AG04450 (cell line): ENCODE results near the gene SGTB. TPM values are rescaled to one million over a fixed set of nuclear protein-coding genes. Genes with fewer than 3 reads are reported as not detected.
"Not testable (repeated sequence)": the region's sequence is repeated elsewhere in the genome, so short reads cannot be mapped to it uniquely, and the experiment has no call there.

Source experiments
- CTCF ChIA-PET: fragments of 300-600, 350-600 bp; formaldehyde crosslinking; extraction: SDS; loops from one replicate; lab custom pipeline; 2022; ENCODE audit warnings: antibody characterized with exemption, inconsistent platforms; lab: Charles Lee
- POLR2A ChIA-PET: fragments of 350-600 bp; formaldehyde crosslinking; extraction: SDS; loops from one replicate; lab custom pipeline; 2021; ENCODE audit warnings: antibody characterized with exemption, inconsistent platforms; lab: Yijun Ruan, JAX
- DNase-seq: peaks from one replicate; pipeline ENCODE4 v3.0.0-alpha.2; 2011; ENCODE audit warnings: low read depth, low spot score
- H3K27ac ChIP-seq: one replicate; pipeline ENCODE4 v1.5.1; 2012; ENCODE audit warnings: low read depth, low read length, control low read depth
- H3K27me3 ChIP-seq: one replicate; pipeline ENCODE4 v1.6.0; 2012; ENCODE audit warnings: low read length; ENCODE audit not compliant: control insufficient read depth, insufficient read depth
- H3K4me3 ChIP-seq: 2 replicates; pipeline ENCODE4 v1.5.1; 2011; ENCODE audit warnings: mild to moderate bottlenecking, low read depth, low read length, control low read depth
- H3K9me3 ChIP-seq: 2 replicates; pipeline ENCODE4 v1.5.1; 2012; ENCODE audit warnings: low read length; ENCODE audit not compliant: control insufficient read depth, insufficient read depth
- polyA plus RNA-seq: library from polyadenylated mRNA; depleted of rRNA; stranded (reverse); fragments of >200 nt; gene quantifications from 2 replicates; pipeline ENCODE4 v1.2.3, GENCODE V29; 2011
- TF ChIP-seq, protein P1 (sequence below): IDR thresholded peaks from 2 replicates; pipeline ENCODE4 v1.5.1; 2011; ENCODE audit warnings: low read depth, low read length, control low read depth, inconsistent platforms

The SGTB gene
- polyA plus RNA-seq, 1 experiment, result 15.2 TPM

DNA sequence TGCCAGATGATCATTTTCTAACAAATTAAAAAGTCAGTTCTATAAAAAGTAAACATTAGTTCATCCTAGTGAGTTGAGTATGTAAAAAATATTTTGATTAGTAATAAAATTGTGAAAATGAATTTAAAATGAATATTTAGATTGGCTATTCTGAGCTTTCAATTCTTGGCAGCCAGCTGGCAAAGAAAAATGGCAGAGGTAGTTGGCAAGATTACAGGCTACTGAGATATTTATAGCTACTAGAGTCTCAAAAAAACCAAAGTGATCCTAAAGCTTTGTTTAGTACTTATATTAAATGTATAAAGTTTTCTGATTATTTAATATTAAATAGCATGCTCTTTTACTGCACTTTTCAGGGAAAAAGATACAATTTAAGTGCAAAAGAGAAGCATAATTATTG lies 25.0 kb downstream of the SGTB start:
- CTCF ChIA-PET, result no interaction called here
- TF ChIP-seq, protein P1, sequence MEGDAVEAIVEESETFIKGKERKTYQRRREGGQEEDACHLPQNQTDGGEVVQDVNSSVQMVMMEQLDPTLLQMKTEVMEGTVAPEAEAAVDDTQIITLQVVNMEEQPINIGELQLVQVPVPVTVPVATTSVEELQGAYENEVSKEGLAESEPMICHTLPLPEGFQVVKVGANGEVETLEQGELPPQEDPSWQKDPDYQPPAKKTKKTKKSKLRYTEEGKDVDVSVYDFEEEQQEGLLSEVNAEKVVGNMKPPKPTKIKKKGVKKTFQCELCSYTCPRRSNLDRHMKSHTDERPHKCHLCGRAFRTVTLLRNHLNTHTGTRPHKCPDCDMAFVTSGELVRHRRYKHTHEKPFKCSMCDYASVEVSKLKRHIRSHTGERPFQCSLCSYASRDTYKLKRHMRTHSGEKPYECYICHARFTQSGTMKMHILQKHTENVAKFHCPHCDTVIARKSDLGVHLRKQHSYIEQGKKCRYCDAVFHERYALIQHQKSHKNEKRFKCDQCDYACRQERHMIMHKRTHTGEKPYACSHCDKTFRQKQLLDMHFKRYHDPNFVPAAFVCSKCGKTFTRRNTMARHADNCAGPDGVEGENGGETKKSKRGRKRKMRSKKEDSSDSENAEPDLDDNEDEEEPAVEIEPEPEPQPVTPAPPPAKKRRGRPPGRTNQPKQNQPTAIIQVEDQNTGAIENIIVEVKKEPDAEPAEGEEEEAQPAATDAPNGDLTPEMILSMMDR, result no peak
- no peaks in the 10 kb centered on the region for H3K27me3 ChIP-seq
- H3K4me3 ChIP-seq, result no peak overlapping the region
- DNase-seq, result no peak
- H3K27ac ChIP-seq, result no peak overlapping the region
- POLR2A ChIA-PET, result no interaction called here
- H3K9me3 ChIP-seq, result no peaks in the 10 kb centered on the region

- ChIA-PET POLR2A (no interaction called here), CTCF (no interaction called here)
- Histone ChIP-seq H3K9me3 (no peaks in the 10 kb centered on the region), H3K27me3 (no peaks in the 10 kb centered on the region), H3K4me3 (no peak overlapping the region), H3K27ac (no peak overlapping the region)
- no peak for DNase-seq
- TF ChIP-seq, protein P1, result no peak
Observed at GRCh38 chr5:65695896-65696295, 26.0 kb downstream of the SGTB start.

GRCh38 chr5:65695162-65695755 lies 26.6 kb downstream of the SGTB start:
- Histone ChIP-seq H3K27me3 (no peaks in the 10 kb centered on the region), H3K27ac (no peak overlapping the region), H3K9me3 (no peaks in the 10 kb centered on the region), H3K4me3 (no peak overlapping the region)
- POLR2A ChIA-PET, result no interaction called here
- TF ChIP-seq, protein P1, result no peak
- CTCF ChIA-PET, result no interaction called here
- DNase-seq, result no peak

- TF ChIP-seq, protein P1, result no peak
- H3K27me3 ChIP-seq, result no peaks in the 10 kb centered on the region
- CTCF ChIA-PET, result no interaction called here
- DNase-seq, result no peak
- POLR2A ChIA-PET, result no interaction called here
- H3K27ac ChIP-seq, result no peak overlapping the region
- H3K9me3 ChIP-seq, result no peaks in the 10 kb centered on the region
- no peak overlapping the region for H3K4me3 ChIP-seq
Observed at GRCh38 chr5:65693121-65693520, 28.8 kb downstream of the SGTB start.

GRCh38 chr5:65682148-65682547 lies 39.8 kb downstream of the SGTB start:
- CTCF ChIA-PET, result interaction anchor here (1.5 kb wide), 1 partner anchor 18 kb away, joined by 3 read pairs; no protein-coding TSS in a partner anchor
- Histone ChIP-seq H3K27ac (no peak overlapping the region), H3K9me3 (no peaks in the 10 kb centered on the region), H3K4me3 (no peak overlapping the region), H3K27me3 (no peaks in the 10 kb centered on the region)
- POLR2A ChIA-PET, result no interaction called here
- no peak for DNase-seq
- TF ChIP-seq, protein P1, result no peak

- H3K27ac ChIP-seq, H3K4me3 ChIP-seq, DNase-seq, H3K9me3 ChIP-seq, H3K27me3 ChIP-seq, CTCF ChIA-PET, POLR2A ChIA-PET: not testable (repeated sequence)
Observed at GRCh38 chr5:65676056-65676455, 45.9 kb downstream of the SGTB start.
